GM19467 (cell line): ENCODE measurements around the gene SSH2.

Experiments
- ATAC-seq: cut with Tn5 transposase; IDR thresholded peaks from one replicate; pipeline ENCODE4 v1.9.1; 2021; ENCODE audit warnings: mild to moderate bottlenecking, moderate library complexity; ENCODE audit not compliant: unreplicated experiment

SSH2 gene

GRCh38 chr17:29711588-29712385 is 218.2 kb downstream of the SSH2 start:
- ATAC-seq = no peak

- no peak for ATAC-seq
Measured at GRCh38 chr17:29710891-29711418, 219.1 kb downstream of the SSH2 start.

- ATAC-seq = no peak
Measured at GRCh38 chr17:29710520-29710884, 219.5 kb downstream of the SSH2 start.

GRCh38 chr17:29709866-29710519 is 220.0 kb downstream of the SSH2 start:
- ATAC-seq = no peak

- ATAC-seq = peak; percentile 13
Measured at GRCh38 chr17:29707212-29707571, 222.8 kb downstream of the SSH2 start.

GRCh38 chr17:29706045-29706431 is 224.0 kb downstream of the SSH2 start:
- ATAC-seq = no peak

GRCh38 chr17:29705386-29705785 is 224.6 kb downstream of the SSH2 start:
- no peak for ATAC-seq

- no peak for ATAC-seq
Measured at GRCh38 chr17:29699283-29699682, 230.7 kb downstream of the SSH2 start.

GRCh38 chr17:29698837-29699236 is 231.2 kb downstream of the SSH2 start:
- no peak for ATAC-seq

GRCh38 chr17:29698019-29698777 is 231.8 kb downstream of the SSH2 start:
- ATAC-seq = no peak

GRCh38 chr17:29697371-29697770 is 232.7 kb downstream of the SSH2 start:
- no peak for ATAC-seq

GRCh38 chr17:29694918-29695563 is 235.0 kb downstream of the SSH2 start:
- ATAC-seq = no peak

- ATAC-seq = no peak
Measured at GRCh38 chr17:29693751-29694150, 236.3 kb downstream of the SSH2 start.

- no peak for ATAC-seq
Measured at GRCh38 chr17:29687596-29687995, 242.4 kb downstream of the SSH2 start.

GRCh38 chr17:29686993-29687590 is 242.9 kb downstream of the SSH2 start:
- ATAC-seq = no peak

GRCh38 chr17:29683481-29683880 is 246.5 kb downstream of the SSH2 start:
- ATAC-seq = no peak

GRCh38 chr17:29682987-29683386 is 247.0 kb downstream of the SSH2 start:
- ATAC-seq = no peak

- ATAC-seq = no peak
Measured at GRCh38 chr17:29682054-29682453, 248.0 kb downstream of the SSH2 start.

GRCh38 chr17:29677824-29678223 is 252.2 kb downstream of the SSH2 start:
- no peak for ATAC-seq

GRCh38 chr17:29677221-29677791 is 252.7 kb downstream of the SSH2 start:
- ATAC-seq = no peak
